Tibial nerve (tissue), 3 donors: ENCODE results near the gene PDGFA.

Source experiments
- POLR2A ChIP-seq, 2 donors: fragments of 450-650 bp; IDR thresholded peaks; one replicate each; pipeline ENCODE4 v1.6.1; 2017; ENCODE audit warnings: antibody characterized with exemption in 2 of 2, mild to moderate bottlenecking in 2 of 2, moderate library complexity in 2 of 2
- TF ChIP-seq, protein P1 (sequence below), 5 experiments: fragments of 200-600 bp in 3 of 5; fragments of 450-650 bp in 2 of 5; sonication (generic) in 3 of 5; IDR thresholded peaks; one replicate each; pipeline ENCODE4 v1.5.1; 2016 to 2019; ENCODE audit warnings: antibody characterized with exemption in 5 of 5, mild to moderate bottlenecking in 3 of 5, moderate library complexity in 2 of 5

DNA sequence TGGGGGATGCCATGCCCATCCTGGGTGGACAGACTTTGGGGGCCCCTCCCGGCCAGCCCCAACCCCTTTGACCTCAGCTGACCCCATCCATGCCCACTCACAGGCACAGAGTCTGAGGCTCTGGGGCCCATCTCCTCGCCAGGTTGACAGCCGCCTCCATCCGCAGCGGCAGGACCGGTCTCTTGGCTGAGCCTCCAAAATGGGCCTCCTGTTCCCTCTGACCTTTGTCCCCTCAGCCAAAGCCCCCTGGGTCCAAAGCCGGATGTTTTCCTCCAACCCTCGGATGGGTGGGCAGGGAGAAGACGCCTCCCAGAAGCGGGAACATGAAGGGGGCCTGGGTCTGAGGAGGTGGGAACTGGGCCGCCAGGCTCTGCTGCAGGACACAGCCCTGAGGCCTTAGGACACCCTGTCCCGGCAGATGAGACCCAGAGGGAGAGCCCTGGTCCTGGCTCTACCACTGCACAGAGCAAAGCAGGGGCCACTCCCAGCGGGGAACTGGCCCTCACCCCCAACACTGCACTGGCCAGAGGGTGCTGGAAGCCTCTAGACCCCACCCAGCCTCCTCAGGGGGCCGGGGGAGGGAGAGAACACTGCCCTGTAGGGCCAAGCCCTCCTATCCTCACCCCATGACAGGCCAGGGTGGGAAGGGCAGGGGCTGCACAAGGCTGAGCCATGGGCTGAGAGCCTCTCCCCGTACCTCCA, 12.6 kb downstream of the PDGFA start:
- TF ChIP-seq POLR2A (IDR thresholded peaks at IDR 0.05): no peak
- TF ChIP-seq, protein P1, sequence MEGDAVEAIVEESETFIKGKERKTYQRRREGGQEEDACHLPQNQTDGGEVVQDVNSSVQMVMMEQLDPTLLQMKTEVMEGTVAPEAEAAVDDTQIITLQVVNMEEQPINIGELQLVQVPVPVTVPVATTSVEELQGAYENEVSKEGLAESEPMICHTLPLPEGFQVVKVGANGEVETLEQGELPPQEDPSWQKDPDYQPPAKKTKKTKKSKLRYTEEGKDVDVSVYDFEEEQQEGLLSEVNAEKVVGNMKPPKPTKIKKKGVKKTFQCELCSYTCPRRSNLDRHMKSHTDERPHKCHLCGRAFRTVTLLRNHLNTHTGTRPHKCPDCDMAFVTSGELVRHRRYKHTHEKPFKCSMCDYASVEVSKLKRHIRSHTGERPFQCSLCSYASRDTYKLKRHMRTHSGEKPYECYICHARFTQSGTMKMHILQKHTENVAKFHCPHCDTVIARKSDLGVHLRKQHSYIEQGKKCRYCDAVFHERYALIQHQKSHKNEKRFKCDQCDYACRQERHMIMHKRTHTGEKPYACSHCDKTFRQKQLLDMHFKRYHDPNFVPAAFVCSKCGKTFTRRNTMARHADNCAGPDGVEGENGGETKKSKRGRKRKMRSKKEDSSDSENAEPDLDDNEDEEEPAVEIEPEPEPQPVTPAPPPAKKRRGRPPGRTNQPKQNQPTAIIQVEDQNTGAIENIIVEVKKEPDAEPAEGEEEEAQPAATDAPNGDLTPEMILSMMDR (IDR thresholded peaks at IDR 0.05): no peak
